HepG2 (cell line): ENCODE results near the gene LRRC73. TPM values are rescaled to one million over a fixed set of nuclear protein-coding genes. Genes with fewer than 3 reads are reported as not detected.

Experiments
- ATAC-seq: fragments of 200-7000 bp; cut with Tn5 transposase; 3 replicates; pipeline ENCODE4 v1.9.1; 2020; ENCODE audit warnings: mild to moderate bottlenecking, moderate library complexity
- BruUV-seq: library from RNA; stranded (reverse); fragments of 400-500 nt; replicated peaks from 2 replicates; lab custom pipeline; 2021; lab: Mats Ljungman, UMichigan
- CTCF ChIA-PET: fragments of 300-600 bp; formaldehyde crosslinking; extraction: SDS; loops from one replicate; lab custom pipeline; 2021; ENCODE audit warnings: low total read pairs, inconsistent platforms, low intra/inter-chr PET ratio; lab: Yijun Ruan, JAX
- POLR2A ChIA-PET: fragments of 350-600 bp; sonication (Branson Sonifier 250); formaldehyde crosslinking; loops from one replicate; lab custom pipeline; 2020; ENCODE audit warnings: antibody characterized with exemption, inconsistent platforms; lab: Yijun Ruan, JAX
- DNase-seq: peaks from one replicate; pipeline ENCODE4 v3.0.0-alpha.2; 2015; ENCODE audit warnings: low spot score
- FAIRE-seq: peaks from 3 replicates; lab custom pipeline; 2011; peaks lifted over from hg19 to GRCh38; lab: Jason Lieb, UNC
- H2AFZ ChIP-seq: one replicate; pipeline ENCODE4 v1.6.1; 2011; ENCODE audit warnings: low read length, inconsistent platforms
- H3K27ac ChIP-seq: fragments of 300-600 bp; 3 replicates; pipeline ENCODE4 v1.8.0; 2011; ENCODE audit warnings: mixed run types, mild to moderate bottlenecking, mixed read lengths, low read length, inconsistent platforms; ENCODE audit not compliant: insufficient read depth; ENCODE audit errors: extremely low read length
- H3K27me3 ChIP-seq, 2 experiments: fragments of 200-600 bp in 1 of 2; 2 replicates in 1 of 2; 3 replicates in 1 of 2; pipeline versions ENCODE4 v1.6.0 to v1.8.0; 2011; ENCODE audit warnings: low read length in 2 of 2, mild to moderate bottlenecking in 2 of 2, moderate library complexity in 2 of 2, inconsistent platforms in 1 of 2; ENCODE audit not compliant: insufficient read depth in 2 of 2, control insufficient read depth in 1 of 2
- H3K36me3 ChIP-seq, 2 experiments: fragments of 200-600 bp in 1 of 2; replicated peaks in 1 of 2; 2 replicates in 1 of 2; 3 replicates in 1 of 2; pipeline versions ENCODE4 v1.5.1 to v1.8.0; 2011; ENCODE audit warnings: low read length in 2 of 2, inconsistent platforms in 1 of 2; ENCODE audit not compliant: insufficient read depth in 2 of 2, control insufficient read depth in 1 of 2
- H3K4me1 ChIP-seq: 2 replicates; pipeline ENCODE4 v1.5.1; 2012; ENCODE audit warnings: low read length, inconsistent platforms; ENCODE audit not compliant: insufficient read depth
- H3K4me2 ChIP-seq: 2 replicates; pipeline ENCODE4 v1.6.0; 2011; ENCODE audit warnings: low read depth, low read length, inconsistent platforms
- H3K4me3 ChIP-seq, 3 experiments: fragments of 200-600 bp in 1 of 3; sonication (generic), shearing (Covaris generic) in 1 of 3; replicated peaks in 1 of 3; 2 replicates each; pipeline ENCODE4 v1.5.1; 2011 to 2016; ENCODE audit warnings: low read length in 3 of 3, inconsistent platforms in 2 of 3, low read depth in 2 of 3, mild to moderate bottlenecking in 2 of 3, control low read depth in 1 of 3, mixed read lengths in 1 of 3; ENCODE audit not compliant: insufficient read depth in 1 of 3
- H3K79me2 ChIP-seq: one replicate; pipeline ENCODE4 v1.6.1; 2011; ENCODE audit warnings: low read length, inconsistent platforms; ENCODE audit not compliant: insufficient read depth
- H3K9ac ChIP-seq: 2 replicates; pipeline ENCODE4 v1.6.0; 2011; ENCODE audit warnings: mild to moderate bottlenecking, low read depth, low read length, inconsistent platforms; ENCODE audit not compliant: insufficient read depth
- H3K9me3 ChIP-seq: 2 replicates; pipeline ENCODE4 v1.5.1; 2012; ENCODE audit warnings: mild to moderate bottlenecking, low read length
- H4K20me1 ChIP-seq: 2 replicates; pipeline ENCODE4 v1.6.0; 2011; ENCODE audit warnings: inconsistent platforms, mild to moderate bottlenecking, low read length, moderate library complexity; ENCODE audit not compliant: insufficient read depth
- KAT8 ChIP-seq: IDR thresholded peaks from 2 replicates; pipeline ENCODE4 v1.6.1; 2016; ENCODE audit warnings: missing genetic modification reagents, missing compliant biosample characterization
- RARA ChIP-seq: IDR thresholded peaks from 2 replicates; pipeline ENCODE4 v1.6.1; 2016; ENCODE audit warnings: missing genetic modification reagents, missing compliant biosample characterization
- RBFOX2 ChIP-seq: fragments of 200-400 bp; formaldehyde crosslinking; IDR thresholded peaks from 2 replicates; pipeline ENCODE4 v1.6.1; 2017; ENCODE audit warnings: low read depth, mild to moderate bottlenecking, low read length
- RXRB ChIP-seq: IDR thresholded peaks from 2 replicates; pipeline ENCODE4 v1.6.1; 2016; ENCODE audit warnings: borderline replicate concordance, missing genetic modification reagents, missing compliant biosample characterization
- SAP130 ChIP-seq: IDR thresholded peaks from 2 replicates; pipeline ENCODE4 v1.6.1; 2016; ENCODE audit warnings: low read depth
- SPEN ChIP-seq: sonication (generic); formaldehyde crosslinking; IDR thresholded peaks from 2 replicates; pipeline ENCODE4 v1.5.1; 2020; ENCODE audit warnings: low read depth, mild to moderate bottlenecking, missing genetic modification reagents
- TFDP2 ChIP-seq: sonication (generic); formaldehyde crosslinking; IDR thresholded peaks from 2 replicates; pipeline ENCODE4 v1.4.0; 2020; ENCODE audit warnings: missing genetic modification reagents
- THAP9 ChIP-seq: sonication (generic); formaldehyde crosslinking; IDR thresholded peaks from 2 replicates; pipeline ENCODE4; 2020; ENCODE audit warnings: missing genetic modification reagents, mild to moderate bottlenecking, borderline replicate concordance
- ZHX1 ChIP-seq: sonication (generic); formaldehyde crosslinking; IDR thresholded peaks from 2 replicates; pipeline ENCODE4 v1.8.1; 2022; ENCODE audit warnings: low read depth, mild to moderate bottlenecking, missing genetic modification reagents
- ZNF687 ChIP-seq: sonication (generic); formaldehyde crosslinking; IDR thresholded peaks from 2 replicates; pipeline ENCODE4 v1.5.1; 2020; ENCODE audit warnings: mild to moderate bottlenecking, missing genetic modification reagents, moderate library complexity
- WGBS: methylation state at CpG from one replicate; pipeline ENCODE4 v1.1.6; 2017; ENCODE audit warnings: low lambda C conversion rate; 5-methylcytosine and 5-hydroxymethylcytosine counted together
- in situ Hi-C: cut with HindIII; loops from 2 replicates; pipeline ENCODE4 v1.10.0; 2017; ENCODE audit warnings: low pct_unique_long_range_greater_than_20kb; ENCODE audit not compliant: extremely low pct_ligation_motif_present
- intact Hi-C: fragments of 100-400 bp; cut with micrococcal nuclease; formaldehyde crosslinking; loops from one replicate; pipeline ENCODE4 v1.10.0; 2022; ENCODE audit not compliant: unreplicated experiment
- polyA plus RNA-seq, 8 experiments: library from polyadenylated mRNA; depleted of rRNA in 3 of 8; stranded (reverse) in 7 of 8; unstranded in 1 of 8; fragments of >200 nt; fragmentation: Illumina TruSeq in 4 of 8; extraction: Trizol in 4 of 8; gene quantifications; 2 replicates each; pipeline versions ENCODE4 v1.2.1 to v1.2.3, GENCODE V29; 2011 to 2016; ENCODE audit warnings: low read depth in 4 of 8, missing spikeins in 1 of 8, mixed read lengths in 1 of 8; ENCODE audit not compliant: insufficient read depth in 1 of 8
- total RNA-seq, 5 experiments: library from RNA; depleted of rRNA; stranded (reverse); fragments of >200 nt; fragmentation: Illumina TruSeq; extraction: Trizol; gene quantifications; 2 replicates each; pipeline ENCODE4 v1.2.3, GENCODE V29; 2016; ENCODE audit warnings: low read depth in 1 of 5

LRRC73 gene
- total and polyA plus RNA-seq, 2 of the 13 experiments (the other 11 are each of a cell fraction or from before 2014, with no cell fraction given): 0.11 to 0.12 TPM

GRCh38 chr6:43506171-43506570 is 4.0 kb downstream of the LRRC73 start (continued):
- TF ChIP-seq TFDP2 (CRISPR knock-in tag): no peak
- TF ChIP-seq, all 625 proteins: peak for 3

GRCh38 chr6:43505718-43506117 is 4.4 kb downstream of the LRRC73 start:
- ATAC-seq: no peak
- TF ChIP-seq RXRB (CRISPR knock-in tag): peak; percentile 22; the same call in 1 of the 2 replicates
- TF ChIP-seq THAP9 (CRISPR knock-in tag): 0 out of 2 replicates have a peak, but pooled peaks have one; percentile 2
- TF ChIP-seq RBFOX2: 0 out of 2 replicates have a peak, but pooled peaks have one; percentile 18
- 0 out of 2 replicates have a peak, but pooled peaks have one; percentile 33 for TF ChIP-seq SPEN
- TF ChIP-seq ZHX1: no peak
- TF ChIP-seq KAT8: no peak
- peak; percentile 51 for TF ChIP-seq RARA
- peak; percentile 62 for TF ChIP-seq ZNF687 (CRISPR knock-in tag)
- 0 out of 2 replicates have a peak, but pooled peaks have one; percentile 36 for TF ChIP-seq SAP130 (CRISPR knock-in tag)

More at GRCh38 chr6:43505718-43506117, 4.4 kb downstream of the LRRC73 start:
- CTCF ChIA-PET: interaction anchor here (0.9 to 3.0 kb wide), 3 partner anchors 9 to 51 kb away, joined by 3 to 39 read pairs (median 3); partner anchors contain the start of gene DLK2
- intact Hi-C loops (loop anchor here (1.0 to 5.0 kb wide), 3 partner anchors 51 to 243 kb away; no protein-coding TSS in a partner anchor), in situ Hi-C loops (no loop called here)
- H3K79me2 ChIP-seq: no peaks in the 10 kb centered on the region
- peaks cover 45% of the 10 kb centered on the region for H3K4me1 ChIP-seq
- no peak overlapping the region for H3K27ac ChIP-seq
- H3K4me3 ChIP-seq: no peak overlapping the region
- peaks cover 27 to 37% of the 10 kb centered on the region in 2 experiments; a peak in 4 of 5 replicates for H3K36me3 ChIP-seq
- H4K20me1 ChIP-seq: no peaks in the 10 kb centered on the region; the same call in 1 of the 2 replicates
- no peaks in the 10 kb centered on the region for H3K9me3 ChIP-seq
- POLR2A ChIA-PET: interaction anchor here (1.3 to 2.7 kb wide), 8 partner anchors 10 to 136 kb away, joined by 3 to 18 read pairs (median 8); partner anchors contain the start of genes DLK2, GTPBP2, POLR1C and YIPF3
- FAIRE-seq (no peak), DNase-seq (no peak)
- no peak overlapping the region for H2AFZ ChIP-seq
- BruUV-seq: no TSS peak
- peaks cover 3 to 7% of the 10 kb centered on the region in 2 experiments; a peak in 4 of 5 replicates for H3K27me3 ChIP-seq
- H3K4me2 ChIP-seq: no peak overlapping the region
- 76% methylated on average over 6 of the region's 6 CpGs for WGBS
- H3K9ac ChIP-seq: no peak overlapping the region
